GM18526 (cell line): Measurements from ENCODE around the gene CNNM1.

ENCODE experiments used
- POLR2A ChIP-seq: IDR thresholded peaks from 3 replicates; pipeline ENCODE4 v1.6.1; 2011; ENCODE audit not compliant: insufficient read length; ENCODE audit errors: extremely low read depth

Gene CNNM1

GRCh38 chr10:99347672-99348071 lies 18.5 kb downstream of the CNNM1 start:
- TF ChIP-seq POLR2A, result no peak

- TF ChIP-seq POLR2A, result no peak
Measured at GRCh38 chr10:99353182-99353581, 24.0 kb downstream of the CNNM1 start.

GRCh38 chr10:99357691-99358090 lies 28.5 kb downstream of the CNNM1 start:
- TF ChIP-seq POLR2A, result no peak

- TF ChIP-seq POLR2A, result no peak
Measured at GRCh38 chr10:99358101-99358500, 28.9 kb downstream of the CNNM1 start.

GRCh38 chr10:99360934-99361333 lies 31.8 kb downstream of the CNNM1 start:
- no peak for TF ChIP-seq POLR2A

GRCh38 chr10:99364125-99364524 lies 35.0 kb downstream of the CNNM1 start:
- TF ChIP-seq POLR2A, result no peak

- TF ChIP-seq POLR2A, result no peak
Measured at GRCh38 chr10:99365311-99365710, 36.2 kb downstream of the CNNM1 start.

- TF ChIP-seq POLR2A, result no peak
Measured at GRCh38 chr10:99365736-99366135, 36.6 kb downstream of the CNNM1 start.

GRCh38 chr10:99366666-99367065 lies 37.5 kb downstream of the CNNM1 start:
- no peak for TF ChIP-seq POLR2A

- TF ChIP-seq POLR2A, result no peak
Measured at GRCh38 chr10:99368646-99369045, 39.5 kb downstream of the CNNM1 start.

- TF ChIP-seq POLR2A, result no peak
Measured at GRCh38 chr10:99369126-99369525, 40.0 kb downstream of the CNNM1 start.

- TF ChIP-seq POLR2A, result no peak
Measured at GRCh38 chr10:99369551-99369950, 40.4 kb downstream of the CNNM1 start.

GRCh38 chr10:99370993-99371392 lies 41.8 kb downstream of the CNNM1 start:
- no peak for TF ChIP-seq POLR2A

- TF ChIP-seq POLR2A, result no peak
Measured at GRCh38 chr10:99372546-99373271, 43.6 kb downstream of the CNNM1 start.

GRCh38 chr10:99374526-99374925 lies 45.4 kb downstream of the CNNM1 start:
- no peak for TF ChIP-seq POLR2A

GRCh38 chr10:99374972-99375371 lies 45.8 kb downstream of the CNNM1 start:
- TF ChIP-seq POLR2A, result no peak

GRCh38 chr10:99375426-99375825 lies 46.3 kb downstream of the CNNM1 start:
- no peak for TF ChIP-seq POLR2A
